Activated T-helper 1 cell treated with Interleukin-2 at 50 U/mL for 16 hours (primary cell): ENCODE results near the gene SLC23A3.

Source experiments
- DNase-seq: peaks from one replicate; pipeline ENCODE4 v3.0.0-alpha.2; 2020; ENCODE audit warnings: low read depth

The SLC23A3 gene

DNA sequence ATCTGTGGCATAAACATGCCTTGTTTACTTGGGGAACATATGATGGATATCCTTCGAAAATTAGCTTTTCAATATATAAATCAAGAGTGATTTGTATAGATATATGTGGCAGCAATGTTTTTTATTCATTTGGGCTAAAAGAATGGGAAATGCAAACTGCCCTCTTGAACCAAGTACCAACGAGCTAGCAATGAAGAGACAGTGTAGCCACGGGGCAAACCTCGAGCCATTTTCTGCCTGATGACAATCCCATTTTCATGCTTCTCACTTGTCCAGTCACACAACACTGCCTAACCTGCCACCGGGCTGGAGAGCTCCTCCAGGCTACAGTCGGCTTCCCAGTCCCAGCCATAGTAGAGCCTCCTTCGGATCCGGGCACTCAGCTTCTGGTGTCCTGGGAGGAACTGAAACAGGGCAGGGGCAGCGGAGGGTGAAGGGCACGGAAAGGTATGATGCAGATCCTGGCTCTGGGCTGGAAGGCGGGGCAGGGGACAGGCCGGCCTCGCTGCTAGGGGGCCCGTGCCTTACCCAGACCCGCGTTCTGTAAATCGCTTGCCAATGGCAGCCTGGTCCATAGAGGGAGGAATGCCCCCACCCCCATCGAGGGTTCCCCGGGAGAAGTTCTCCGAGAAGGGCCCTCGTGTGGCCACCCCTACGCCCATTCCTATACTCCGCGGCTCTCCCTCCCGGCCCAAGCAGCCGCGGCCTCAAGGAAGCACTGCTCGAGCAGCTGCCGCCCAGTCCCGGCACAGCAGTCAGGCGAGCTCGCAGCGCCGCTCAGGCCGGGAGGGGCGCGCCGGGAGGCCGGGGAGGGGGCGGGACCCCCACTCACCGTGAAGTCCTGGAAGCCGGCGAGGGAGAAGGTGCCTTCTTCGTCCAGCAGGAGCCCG, 6.3 kb upstream of the SLC23A3 start:
- no peak for DNase-seq

DNA sequence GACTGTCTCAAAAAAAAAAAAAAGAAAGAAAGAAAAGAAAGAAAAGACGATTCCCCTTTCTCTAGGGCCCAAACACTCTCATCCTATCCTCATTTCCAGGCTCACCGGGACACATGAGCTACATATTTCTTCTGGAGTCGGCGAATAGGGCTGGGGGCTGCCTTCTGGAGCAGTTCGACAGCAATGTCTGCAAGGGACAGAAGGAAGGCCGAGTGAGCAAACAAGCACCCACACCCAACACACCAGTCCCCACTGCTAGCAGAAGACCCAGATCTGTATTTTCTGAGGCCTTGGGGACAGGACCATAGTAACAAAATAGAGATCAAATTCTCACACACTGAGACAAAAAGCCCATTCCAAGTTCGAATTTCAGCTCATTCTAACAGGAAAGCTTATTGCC, 5.7 kb upstream of the SLC23A3 start:
- DNase-seq: no peak

DNA sequence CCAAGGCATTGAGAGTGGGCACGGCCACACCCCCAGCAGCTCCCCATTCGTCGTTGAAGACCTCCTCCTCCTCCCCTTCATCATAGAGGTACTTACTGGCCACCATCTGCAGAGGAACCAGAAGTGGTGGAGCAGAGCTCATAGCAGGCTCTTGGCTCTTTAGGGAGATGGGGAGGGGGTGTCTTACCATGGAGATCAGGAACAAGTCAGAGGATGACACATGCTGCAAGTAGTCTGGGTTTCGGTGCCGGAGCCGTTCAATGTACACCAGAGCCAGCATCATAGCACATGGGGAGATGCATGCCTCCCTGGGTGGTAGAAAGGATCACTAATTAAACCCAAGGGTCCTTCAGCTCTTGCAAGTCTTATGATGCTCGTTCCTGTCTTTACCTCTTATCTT, 5.0 kb upstream of the SLC23A3 start:
- DNase-seq: no peak

DNA sequence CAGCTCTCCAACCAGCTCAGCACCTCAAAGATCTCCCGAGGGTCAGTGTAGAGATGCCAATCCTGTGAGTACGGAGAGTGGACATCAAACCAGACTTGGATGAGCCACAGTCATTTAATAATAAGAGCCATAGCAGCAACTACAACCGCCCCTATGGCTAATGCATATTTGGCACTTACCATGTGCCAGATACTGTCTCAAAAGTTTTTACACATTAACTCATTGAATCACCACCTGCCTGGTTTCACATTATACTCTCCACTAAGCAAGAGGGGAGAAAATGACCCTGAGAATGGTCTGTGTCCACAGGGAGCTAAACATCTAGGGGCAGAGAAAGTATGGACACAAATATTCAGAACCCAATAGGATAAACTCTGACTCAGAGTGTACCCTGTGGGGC, 4.3 kb upstream of the SLC23A3 start:
- no peak for DNase-seq

DNA sequence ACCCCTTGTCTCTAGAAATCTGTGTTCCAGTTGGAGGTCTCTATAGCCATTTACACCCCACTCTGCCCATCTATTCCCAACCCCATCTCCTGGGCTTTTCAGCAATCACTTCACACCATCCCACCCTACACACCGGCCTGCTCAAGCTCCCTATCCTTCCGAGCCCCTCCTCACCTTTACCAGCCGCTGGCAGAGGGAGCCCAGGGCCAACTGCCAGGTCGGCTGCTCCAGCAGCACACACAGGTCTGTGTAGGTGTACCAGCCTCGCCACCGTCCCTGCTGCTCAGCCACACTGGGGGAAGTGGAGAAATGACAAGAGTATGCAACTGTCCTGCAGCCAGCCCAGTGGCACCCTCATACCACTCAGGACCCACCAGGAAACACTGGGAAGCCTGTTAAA, 3.3 kb upstream of the SLC23A3 start:
- DNase-seq: no peak

DNA sequence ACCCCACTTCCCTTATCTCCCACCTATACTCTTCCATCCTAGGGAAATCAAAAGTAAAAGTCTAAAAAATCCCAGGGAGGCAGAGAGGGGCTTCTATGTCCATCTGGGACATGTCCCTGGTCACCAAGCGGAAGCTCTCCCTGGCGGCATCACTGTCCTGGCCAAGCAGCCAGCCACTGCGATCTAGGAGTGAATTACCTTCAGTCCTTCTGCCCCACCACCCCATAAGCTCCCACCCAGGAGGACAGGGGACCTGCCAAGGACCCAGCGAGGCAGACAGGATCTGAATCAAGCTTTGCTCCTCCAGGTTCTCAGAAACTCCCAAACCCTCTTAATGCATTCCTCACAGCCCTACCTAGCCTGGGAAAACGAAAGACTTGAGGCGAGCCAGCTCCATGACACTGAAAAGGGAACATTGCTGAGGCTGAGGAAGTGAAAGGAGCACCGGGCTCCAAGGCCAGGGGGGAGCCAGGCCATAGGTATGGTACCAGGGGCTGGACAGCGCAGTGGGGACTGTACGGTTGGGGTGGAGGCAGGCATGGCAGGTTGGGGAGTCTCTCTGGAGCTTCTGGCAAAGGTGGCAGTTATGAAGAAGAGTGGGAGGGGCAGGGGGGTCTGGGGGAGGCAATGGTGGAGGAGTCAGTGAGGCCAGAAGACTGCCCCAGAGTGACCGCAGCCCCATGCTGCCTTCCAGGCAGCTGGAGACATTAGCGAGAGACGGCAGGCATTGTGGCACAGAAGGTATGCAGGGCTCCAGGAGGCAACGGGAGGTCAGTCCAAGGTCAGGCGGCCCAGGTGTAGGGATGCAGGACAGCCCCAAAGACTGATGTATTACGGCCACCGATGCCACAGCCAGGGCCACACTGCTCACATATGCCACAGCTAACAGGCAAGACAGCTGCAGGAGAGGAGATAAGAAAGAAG, 2.7 kb upstream of the SLC23A3 start:
- no peak for DNase-seq

DNA sequence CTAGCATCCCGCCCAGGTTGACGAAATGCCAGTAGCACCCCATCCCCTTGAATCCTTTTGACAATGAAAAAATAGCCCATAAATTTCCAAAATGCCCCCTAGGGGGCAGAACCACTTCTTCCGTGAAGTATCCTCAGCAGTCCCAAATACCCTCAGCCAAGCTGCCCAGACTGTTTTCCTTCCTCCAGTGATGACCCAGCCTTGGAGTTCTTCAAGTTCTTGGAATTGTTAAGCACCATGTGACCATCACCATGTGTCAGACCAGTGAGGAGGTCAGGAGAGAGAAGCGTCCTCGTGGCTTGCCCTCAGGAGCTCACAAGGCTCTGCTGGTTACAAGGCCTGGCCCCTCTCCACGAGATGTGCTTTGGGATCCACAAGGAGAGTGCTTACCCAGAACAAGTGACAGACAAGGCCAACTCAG, 1.4 kb upstream of the SLC23A3 start:
- DNase-seq: no peak

DNA sequence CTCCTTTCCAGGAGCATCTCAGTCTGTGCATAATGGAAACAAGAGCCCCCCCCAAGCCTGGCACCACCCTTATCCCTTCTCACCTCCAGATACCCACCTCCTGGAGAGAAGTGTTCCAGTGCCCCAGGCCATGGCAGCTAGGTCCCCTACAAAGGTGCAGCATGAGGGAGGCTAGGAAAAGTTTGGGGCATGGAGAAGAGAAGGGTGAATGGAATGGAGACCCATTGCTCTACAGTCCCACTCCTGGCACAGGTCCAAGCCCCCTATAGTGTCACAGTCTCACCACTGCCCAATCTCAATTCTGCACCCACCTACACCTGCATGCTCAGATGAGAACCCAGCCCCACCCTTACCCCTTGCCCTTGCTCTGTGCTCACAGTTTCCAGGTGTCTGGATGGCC, 897 bp downstream of the SLC23A3 start:
- no peak for DNase-seq

DNA sequence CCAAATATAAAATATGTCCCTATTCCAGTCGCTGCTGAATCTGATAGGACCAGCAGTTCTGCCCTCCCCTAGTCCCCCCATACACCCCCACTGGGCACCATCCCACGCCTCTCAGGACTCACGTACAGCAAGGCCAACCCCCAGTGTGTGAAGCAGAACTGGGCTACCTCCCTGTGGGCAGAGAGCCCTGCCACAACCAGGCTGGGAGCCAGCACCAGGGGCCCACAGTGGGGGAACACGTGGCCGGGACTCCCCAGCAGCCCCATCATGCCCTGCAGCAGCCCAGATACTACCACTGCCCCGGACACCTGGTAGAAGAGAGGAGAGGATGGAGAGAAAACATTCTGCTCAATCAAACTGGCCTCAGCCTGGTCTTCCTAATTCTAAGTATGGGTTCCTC, 1.3 kb downstream of the SLC23A3 start:
- DNase-seq: no peak

DNA sequence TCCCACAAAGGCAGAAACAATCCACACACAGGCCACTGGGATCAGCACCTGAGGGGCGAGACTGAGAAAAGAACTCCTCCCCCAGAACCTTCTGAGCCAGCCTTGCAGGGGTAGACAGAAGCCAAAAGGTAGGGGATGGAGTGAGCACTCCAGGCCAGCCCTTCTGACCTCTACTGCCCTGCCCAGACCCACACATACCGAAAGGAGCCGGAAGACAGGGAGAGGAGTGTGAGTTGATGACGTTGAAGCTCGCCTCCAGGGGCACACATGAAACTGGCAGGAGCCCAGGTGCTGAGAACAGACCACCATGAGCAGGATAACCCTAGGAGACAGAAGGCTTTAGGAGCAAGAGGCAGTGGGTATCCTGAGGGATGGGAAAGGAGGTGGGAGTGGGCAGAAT, 1.8 kb downstream of the SLC23A3 start:
- no peak for DNase-seq

DNA sequence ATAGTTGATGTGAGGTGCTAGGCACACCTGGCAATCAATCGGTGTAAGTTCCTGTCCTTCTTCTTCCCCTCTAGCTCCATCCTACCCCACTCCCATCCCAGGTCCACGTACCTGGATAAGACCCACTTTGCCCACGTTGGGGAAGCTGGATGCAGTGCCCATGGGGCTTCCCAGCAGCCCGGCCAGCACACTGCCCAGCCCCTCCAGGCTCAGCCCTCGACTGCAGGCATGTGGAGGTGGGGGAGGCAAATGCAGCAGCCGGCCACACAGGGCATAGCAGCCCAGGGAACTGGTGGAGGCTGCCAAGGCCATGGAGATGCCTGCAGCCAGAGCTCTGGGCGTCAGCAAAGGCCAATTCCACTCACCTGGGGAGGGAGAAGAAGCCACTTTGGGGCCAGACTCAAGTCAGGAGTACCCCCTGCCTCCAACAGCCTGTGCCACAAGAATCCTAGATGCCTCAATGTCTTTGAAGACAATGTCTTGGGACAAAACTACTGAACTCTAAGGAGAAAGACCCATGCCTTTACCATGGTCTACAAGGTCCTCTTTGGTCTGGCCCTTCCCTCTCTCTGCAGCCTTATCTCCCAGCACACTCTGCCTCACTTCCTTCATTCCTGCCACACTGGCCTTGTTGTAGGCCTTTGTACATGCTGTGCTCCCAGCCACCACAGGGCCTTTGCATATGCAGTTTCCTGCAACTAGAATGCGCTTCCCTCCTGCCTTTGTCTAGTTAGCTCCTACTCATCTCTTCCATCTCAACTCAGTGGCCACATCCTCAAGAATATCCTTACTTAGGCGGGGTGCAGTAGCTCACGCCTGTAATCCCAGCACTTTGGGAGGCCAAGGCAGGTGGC, 4.5 kb downstream of the SLC23A3 start:
- no peak for DNase-seq

DNA sequence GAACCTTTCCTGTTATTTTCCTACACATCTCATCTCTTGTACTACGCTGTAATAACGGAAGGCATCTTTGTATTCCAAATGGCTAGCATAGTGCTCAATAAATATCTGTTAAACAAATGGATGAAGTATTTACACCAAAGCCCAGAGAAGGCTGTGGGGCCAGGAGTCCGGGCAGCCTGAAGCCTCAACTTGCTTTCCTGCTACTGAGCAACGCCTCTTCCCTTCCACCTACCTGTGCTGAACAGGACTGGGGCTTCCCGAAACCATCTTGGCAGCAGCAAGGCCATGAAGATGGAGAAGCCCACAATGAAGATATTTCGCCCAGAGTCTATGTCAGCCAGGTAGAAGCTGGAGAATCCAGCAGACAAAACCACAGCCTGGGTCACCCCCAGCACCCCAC, 6.7 kb downstream of the SLC23A3 start:
- DNase-seq: no peak

DNA sequence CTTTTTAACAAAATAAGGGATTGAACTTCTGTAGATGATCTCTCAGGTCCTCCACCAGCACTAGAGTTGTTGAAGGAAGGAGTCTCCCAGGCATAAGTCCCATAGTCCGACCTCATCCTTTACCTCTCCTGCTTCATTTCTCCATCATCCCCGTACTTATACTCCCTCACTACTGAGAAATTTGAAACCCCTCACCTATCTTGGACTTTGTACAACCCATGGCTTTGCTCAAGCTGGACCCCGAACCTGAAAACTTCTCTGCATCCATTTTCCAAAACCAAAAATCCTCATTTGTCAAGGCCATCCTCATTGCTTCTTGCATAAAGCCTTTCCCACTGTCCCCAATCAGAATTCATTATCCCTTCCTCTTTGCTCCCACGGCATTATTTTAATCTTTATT, 8.7 kb downstream of the SLC23A3 start:
- DNase-seq: no peak

DNA sequence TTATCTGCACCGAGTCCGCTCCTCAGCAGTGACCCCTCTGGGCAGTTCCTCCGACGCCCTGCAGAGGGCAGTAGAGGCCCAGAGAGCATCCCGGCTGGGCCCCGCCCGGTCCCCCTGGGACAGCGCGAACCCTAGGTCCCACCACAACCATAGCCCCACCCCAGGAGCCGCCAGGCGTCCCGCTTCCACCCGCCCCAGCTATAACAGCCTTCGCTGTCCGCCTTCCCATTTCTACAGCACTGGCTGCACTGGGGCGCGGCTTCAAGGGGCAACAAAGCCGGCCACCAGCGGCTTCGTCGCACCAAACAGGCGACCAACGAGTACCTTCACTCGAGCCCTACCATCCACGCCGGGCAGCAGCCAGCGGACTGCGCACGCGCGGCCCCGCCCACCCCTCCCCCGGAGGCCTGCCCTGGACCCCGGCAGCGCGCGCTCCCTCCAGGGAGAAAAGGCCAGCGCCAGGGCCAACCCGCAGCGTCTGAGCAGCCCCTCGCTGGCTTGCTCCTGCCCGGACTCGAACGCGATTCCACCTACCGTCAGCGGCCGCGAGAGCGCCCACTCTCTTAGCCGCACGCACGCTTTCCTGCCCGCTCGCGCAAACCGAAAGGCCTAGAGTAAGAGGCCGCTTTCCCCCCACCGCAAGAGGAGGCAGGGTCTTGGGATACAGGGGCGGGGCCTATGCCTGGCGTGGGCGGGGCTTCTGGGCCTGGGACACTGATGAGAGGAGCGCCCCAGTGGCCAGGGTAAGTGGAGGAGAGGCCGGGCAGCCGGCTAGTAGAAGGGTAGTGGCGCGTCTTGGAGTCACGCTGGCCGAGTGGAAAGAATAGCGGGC, 9.4 kb downstream of the SLC23A3 start, which contains the start of gene NHEJ1:
NHEJ1 (minus strand) TSS at position 630 of the 832 bp plus-strand sequence. CDS start 2,453 bp downstream, outside the sequence.
- DNase-seq: peak; percentile 85

DNA sequence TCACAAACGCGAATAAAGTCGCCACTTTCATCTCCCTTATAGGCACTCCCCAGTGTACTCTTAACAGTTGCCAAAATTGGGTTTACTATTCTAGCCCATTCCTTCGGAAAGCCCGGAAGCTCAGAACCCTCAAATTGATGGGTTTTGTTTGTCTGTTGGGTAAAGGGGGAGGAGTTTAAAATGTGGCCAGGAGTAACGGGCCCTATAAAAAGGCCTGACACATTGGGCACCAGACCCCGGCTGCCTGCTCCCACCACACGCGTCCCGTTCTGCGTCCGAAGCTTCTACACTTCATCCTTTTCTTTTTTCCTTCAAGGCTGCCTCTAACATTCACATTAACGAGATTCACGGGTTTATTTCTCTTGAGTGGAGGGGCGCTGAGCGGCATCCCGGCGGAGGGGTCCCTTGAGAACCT, 10.1 kb downstream of the SLC23A3 start:
- DNase-seq: no peak

DNA sequence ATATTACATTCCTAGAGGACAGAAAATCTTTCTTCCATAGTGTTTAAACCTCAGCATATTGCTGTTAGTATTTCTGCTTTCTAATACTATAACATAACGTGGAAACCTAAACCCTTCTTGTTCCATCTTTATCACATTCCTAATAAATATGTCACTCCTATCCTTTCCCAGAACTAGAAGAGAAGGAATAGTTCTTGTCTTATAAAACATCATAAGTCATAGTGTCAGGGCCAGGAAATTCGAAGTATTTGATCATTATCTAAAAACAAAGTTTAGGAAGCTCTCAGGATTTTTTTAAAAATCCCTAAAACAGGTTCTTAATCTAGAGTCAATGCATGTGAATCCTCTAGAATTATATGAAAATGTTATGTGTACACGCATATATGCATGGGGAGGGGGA, 11.2 kb downstream of the SLC23A3 start:
- no peak for DNase-seq

DNA sequence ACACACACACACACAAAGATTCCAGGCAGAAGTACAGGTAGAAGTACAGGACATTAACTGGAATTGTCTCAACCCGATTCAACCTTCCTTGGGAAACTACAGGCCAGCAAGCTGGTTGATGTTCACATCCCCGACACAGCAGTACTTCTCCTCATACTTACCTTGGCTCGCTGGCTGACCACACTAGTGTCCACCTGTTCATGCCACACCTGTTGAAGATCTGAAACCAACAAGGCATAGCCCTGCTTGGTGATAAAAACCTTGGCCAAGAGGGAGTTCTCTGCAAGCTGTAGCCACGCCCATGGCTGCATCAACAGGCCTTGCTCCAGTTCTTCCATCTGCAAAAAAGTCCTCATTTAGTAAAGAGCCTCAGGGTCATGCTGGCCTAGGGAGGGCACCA, 11.8 kb downstream of the SLC23A3 start:
- no peak for DNase-seq

DNA sequence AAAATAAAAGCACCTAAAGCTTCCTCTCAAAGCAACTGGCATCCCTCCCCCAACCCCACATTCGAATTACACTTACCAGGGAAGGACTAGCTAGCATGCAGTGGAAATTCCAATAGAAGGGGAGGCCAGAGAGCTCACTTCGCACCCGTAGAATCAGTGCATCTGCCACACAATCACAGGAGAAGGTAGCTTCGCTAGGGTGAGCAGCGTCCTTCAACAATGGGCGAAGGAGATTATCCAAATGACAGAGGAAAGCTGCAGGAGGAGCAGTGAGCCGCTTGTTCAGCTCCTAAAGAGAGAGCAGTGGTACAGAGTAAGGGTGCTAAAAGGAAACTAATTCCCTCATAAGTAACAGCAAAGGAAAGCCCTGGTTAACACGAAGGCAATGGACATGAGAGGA, 12.4 kb downstream of the SLC23A3 start:
- no peak for DNase-seq

DNA sequence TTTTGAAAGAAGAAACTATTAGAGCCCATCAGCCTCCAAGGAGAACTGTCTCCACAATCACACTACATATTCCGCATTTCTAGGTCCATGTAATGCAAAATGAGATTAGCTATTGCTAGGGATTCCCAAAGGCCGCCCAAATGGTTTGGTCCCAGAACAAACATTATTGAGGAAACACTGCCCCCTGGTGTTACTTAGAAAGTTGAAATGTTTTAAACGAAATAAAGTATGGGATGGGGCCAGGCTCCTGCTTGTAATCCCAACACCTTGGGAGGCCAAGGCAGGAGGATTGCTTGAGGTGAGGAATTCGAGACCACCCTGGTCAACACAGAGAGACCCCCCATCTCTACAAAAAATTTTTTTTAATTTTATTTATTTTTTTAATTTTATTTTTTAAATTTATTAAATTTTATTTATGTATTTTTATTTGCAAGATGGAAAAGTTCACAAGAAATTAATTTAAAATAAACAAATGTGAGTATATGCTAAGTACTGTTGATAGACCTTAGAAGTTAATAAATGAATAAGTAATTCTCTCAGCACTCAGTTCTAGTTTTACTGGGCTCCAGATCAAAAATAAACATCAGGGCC, 14.7 kb downstream of the SLC23A3 start:
- DNase-seq: no peak

DNA sequence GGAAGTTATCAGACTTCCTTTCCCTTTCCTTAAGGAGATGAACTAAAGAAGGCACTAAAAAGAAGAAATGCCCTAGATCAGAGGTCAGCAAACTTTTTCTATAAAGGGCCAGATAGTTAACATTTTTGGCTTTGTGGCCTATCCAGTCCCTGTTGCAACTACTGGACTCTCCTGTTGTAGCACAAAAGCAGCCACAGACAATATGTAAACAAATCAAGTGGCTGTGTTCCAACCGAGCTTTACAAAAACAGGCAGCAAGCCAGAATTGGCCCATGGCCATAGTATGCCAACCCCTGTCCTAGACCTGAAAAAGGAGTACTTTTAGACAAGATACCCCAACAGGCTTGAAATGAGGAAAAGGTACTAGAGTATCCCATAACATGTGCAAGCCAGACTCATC, 20.2 kb downstream of the SLC23A3 start:
- no peak for DNase-seq

DNA sequence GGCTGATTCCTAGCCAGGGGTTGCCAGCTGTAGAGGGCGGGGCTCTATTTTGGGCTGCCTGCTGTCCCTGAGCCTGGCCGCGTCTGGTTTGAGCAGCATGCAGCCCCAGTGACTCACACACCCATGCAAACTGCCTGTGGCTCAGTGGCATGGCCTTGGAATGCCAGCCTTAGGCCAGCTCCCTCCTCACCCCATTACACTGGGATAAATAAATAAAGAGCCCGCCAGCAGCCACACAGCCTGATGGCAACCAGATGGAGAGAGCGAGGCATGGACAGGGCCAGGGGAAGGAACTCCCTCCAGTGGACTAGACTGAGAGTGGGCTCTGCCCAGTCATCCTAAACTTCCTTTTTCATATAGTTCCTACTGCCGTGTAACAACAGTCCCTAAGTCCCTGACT, 27.5 kb downstream of the SLC23A3 start:
- no peak for DNase-seq
